Type B pancreatic cell (in vitro differentiated cells): ENCODE measurements around the gene TMEM53. TPM values are rescaled to one million over a fixed set of nuclear protein-coding genes. Genes with fewer than 3 reads are reported as not detected.
A peak's percentile ranks its signal among the peaks of the same experiment; 100 is the strongest.

Experiments used
- DNase-seq: peaks from one replicate; pipeline ENCODE4 v3.0.0; 2021; ENCODE audit warnings: mixed read lengths; ENCODE audit not compliant: unreplicated experiment; ENCODE audit errors: extremely low spot score
- H3K27ac Mint-ChIP-seq: 2 replicates; pipeline ENCODE4 v1.8.0; 2021; ENCODE audit warnings: mild to moderate bottlenecking, mixed read lengths
- H3K27me3 Mint-ChIP-seq: 2 replicates; pipeline ENCODE4 v1.8.0; 2021; ENCODE audit warnings: mixed read lengths
- H3K36me3 Mint-ChIP-seq: 2 replicates; pipeline ENCODE4 v1.8.0; 2021; ENCODE audit warnings: mixed read lengths
- H3K4me1 Mint-ChIP-seq: one replicate; pipeline ENCODE4 v1.8.0; 2021; ENCODE audit warnings: mixed read lengths; ENCODE audit not compliant: unreplicated experiment
- H3K4me3 Mint-ChIP-seq: 2 replicates; pipeline ENCODE4 v1.8.0; 2021; ENCODE audit warnings: mild to moderate bottlenecking, mixed read lengths
- H3K9me3 Mint-ChIP-seq: 2 replicates; pipeline ENCODE4 v1.8.0; 2021; ENCODE audit warnings: mixed read lengths
- CTCF ChIP-seq: fragments of 200-600 bp; sonication (generic); conservative IDR thresholded peaks from 2 replicates; pipeline ENCODE4 v1.5.0; 2021; ENCODE audit warnings: antibody characterized with exemption, mild to moderate bottlenecking
- total RNA-seq: library from RNA; stranded (reverse); gene quantifications from 2 replicates; pipeline ENCODE4 v1.2.1, GENCODE V29; 2021; ENCODE audit warnings: low replicate concordance

Gene TMEM53
- total RNA-seq, 1 donor from 2014 or later: 6.6 TPM

GRCh38 chr1:44676484-44677200 is 2.4 kb upstream of the TMEM53 start:
- Mint-ChIP-seq H3K9me3 (no peaks in the 10 kb centered on the region), H3K4me3 (no peak overlapping the region), H3K36me3 (peaks cover 7% of the 10 kb centered on the region), H3K4me1 (peaks cover 28% of the 10 kb centered on the region), H3K27ac (no peak overlapping the region), H3K27me3 (no peaks in the 10 kb centered on the region)
- TF ChIP-seq CTCF: no peak
- no peak for DNase-seq

- no peak for TF ChIP-seq CTCF
- Mint-ChIP-seq H3K27me3 (no peaks in the 10 kb centered on the region), H3K27ac (peak overlapping the region; percentile 95), H3K4me3 (peak overlapping the region; percentile 92), H3K9me3 (no peaks in the 10 kb centered on the region), H3K4me1 (peaks cover 33% of the 10 kb centered on the region), H3K36me3 (peaks cover 5% of the 10 kb centered on the region)
- no peak for DNase-seq
These were observed 905 bp upstream of the TMEM53 start for GRCh38 chr1:44675186-44675585.

GRCh38 chr1:44673675-44674112 is 587 bp downstream of the TMEM53 start:
- no peaks in the 10 kb centered on the region for H3K36me3 Mint-ChIP-seq
- DNase-seq: no peak
- no peaks in the 10 kb centered on the region for H3K9me3 Mint-ChIP-seq
- peak overlapping the region; percentile 95 for H3K27ac Mint-ChIP-seq
- peaks cover 38% of the 10 kb centered on the region for H3K4me1 Mint-ChIP-seq
- no peak for TF ChIP-seq CTCF
- no peaks in the 10 kb centered on the region for H3K27me3 Mint-ChIP-seq
- H3K4me3 Mint-ChIP-seq: peak overlapping the region; percentile 92

GRCh38 chr1:44672961-44673674 is 1.2 kb downstream of the TMEM53 start:
- Mint-ChIP-seq H3K4me1 (peaks cover 38% of the 10 kb centered on the region), H3K4me3 (peak overlapping the region; percentile 92), H3K27ac (peak overlapping the region; percentile 95), H3K27me3 (no peaks in the 10 kb centered on the region), H3K9me3 (no peaks in the 10 kb centered on the region), H3K36me3 (no peaks in the 10 kb centered on the region)
- no peak for DNase-seq
- TF ChIP-seq CTCF: no peak

GRCh38 chr1:44672254-44672955 is 1.9 kb downstream of the TMEM53 start:
- H3K27ac Mint-ChIP-seq: peak overlapping the region; percentile 35
- DNase-seq: no peak
- peak overlapping the region; percentile 92 for H3K4me3 Mint-ChIP-seq

More at GRCh38 chr1:44672254-44672955, 1.9 kb downstream of the TMEM53 start:
- no peak for TF ChIP-seq CTCF
- H3K27me3 Mint-ChIP-seq: no peaks in the 10 kb centered on the region
- peaks cover 38% of the 10 kb centered on the region for H3K4me1 Mint-ChIP-seq
- no peaks in the 10 kb centered on the region for H3K9me3 Mint-ChIP-seq
- no peaks in the 10 kb centered on the region for H3K36me3 Mint-ChIP-seq
